ENCODE measurements around the gene WDPCP. TPM values are rescaled to one million over a fixed set of nuclear protein-coding genes. Genes with fewer than 3 reads are reported as not detected.
"Not testable (repeated sequence)": the region's sequence is repeated elsewhere in the genome, so short reads cannot be mapped to it uniquely, and the experiment has no call there.

WDPCP gene
- total and polyA plus RNA-seq, 10 donors, result 2.1 to 20.0 (median 13.3) TPM

GRCh38 chr2:63406641-63407040, 181.6 kb downstream of the WDPCP start:
- intact Hi-C loops (cut with DNase I; ENCODE audit: low total_unique reads), result no loop called here
- no peaks in the 10 kb centered on the region for H3K4me1 ChIP-seq
- peaks cover 0 to 33% (median 3%) of the 10 kb centered on the region in 6 donors for H3K36me3 ChIP-seq
- DNase-seq, result no peak
- no peak overlapping the region for H3K4me3 ChIP-seq
- peaks cover 0 to 17% (median 14%) of the 10 kb centered on the region in 8 donors for H3K9me3 ChIP-seq
- 56 to 83% (median 68%) methylated on average over 1 of the region's 1 CpG for WGBS, 5 donors
- H3K27me3 ChIP-seq (replicated peaks in 1 of 7), result no peaks in the 10 kb centered on the region
- H3K27ac ChIP-seq, result no peak overlapping the region
- no peak for TF ChIP-seq POLR2A (IDR thresholded peaks at IDR 0.05)
- TF ChIP-seq CTCF (IDR thresholded peaks at IDR 0.05 in 8 of 11, conservative IDR thresholded peaks at IDR 0.05 in 3 of 11), result no peak
- no peak for TF ChIP-seq POLR2AphosphoS5 (IDR thresholded peaks at IDR 0.05)

GRCh38 chr2:63403820-63404219, 184.5 kb downstream of the WDPCP start:
- no peak for TF ChIP-seq CTCF (IDR thresholded peaks at IDR 0.05 in 8 of 11, conservative IDR thresholded peaks at IDR 0.05 in 3 of 11)
- no peak for TF ChIP-seq POLR2A (IDR thresholded peaks at IDR 0.05)
- TF ChIP-seq POLR2AphosphoS5 (IDR thresholded peaks at IDR 0.05), result no peak
- H3K27ac ChIP-seq, result no peak overlapping the region
- H3K9me3 ChIP-seq, result peaks cover 0 to 18% (median 14%) of the 10 kb centered on the region in 8 donors
- H3K4me1 ChIP-seq, result no peaks in the 10 kb centered on the region
- H3K27me3 ChIP-seq (replicated peaks in 1 of 7), result no peaks in the 10 kb centered on the region
- peaks cover 0 to 37% (median 3%) of the 10 kb centered on the region in 6 donors for H3K36me3 ChIP-seq
- DNase-seq, result no peak
- H3K4me3 ChIP-seq, result no peak overlapping the region
- intact Hi-C loops (cut with DNase I; ENCODE audit: low total_unique reads), result no loop called here

GRCh38 chr2:63402889-63403288, 185.4 kb downstream of the WDPCP start:
- DNase-seq; H3K4me1 ChIP-seq; H3K27me3 ChIP-seq (replicated peaks in 1 of 7); H3K27ac ChIP-seq; intact Hi-C loops (cut with DNase I; ENCODE audit: low total_unique reads); H3K4me3 ChIP-seq: not testable (repeated sequence)
- Histone ChIP-seq H3K36me3 (peaks cover 0 to 37% (median 3%) of the 10 kb centered on the region in 6 donors), H3K9me3 (peaks cover 0 to 18% (median 14%) of the 10 kb centered on the region in 8 donors)
- 85 to 97% (median 96%) methylated on average over 3 of the region's 3 CpGs for WGBS, 5 donors

- H3K4me1 ChIP-seq, result no peaks in the 10 kb centered on the region
- no peak for TF ChIP-seq POLR2A (IDR thresholded peaks at IDR 0.05)
- TF ChIP-seq CTCF (IDR thresholded peaks at IDR 0.05 in 8 of 11, conservative IDR thresholded peaks at IDR 0.05 in 3 of 11), result no peak
- no peak for TF ChIP-seq POLR2AphosphoS5 (IDR thresholded peaks at IDR 0.05)
- H3K27ac ChIP-seq, result no peak overlapping the region
- H3K27me3 ChIP-seq (replicated peaks in 1 of 7), result no peaks in the 10 kb centered on the region
- peaks cover 0 to 27% (median 20%) of the 10 kb centered on the region in 8 donors for H3K9me3 ChIP-seq
- intact Hi-C loops (cut with DNase I; ENCODE audit: low total_unique reads), result no loop called here
- H3K36me3 ChIP-seq, result peaks cover 0 to 44% (median 3%) of the 10 kb centered on the region in 6 donors
- H3K4me3 ChIP-seq, result no peak overlapping the region
- no peak for DNase-seq
These were observed 189.1 kb downstream of the WDPCP start for GRCh38 chr2:63399156-63399555.

- DNase-seq, result no peak
- intact Hi-C loops (cut with DNase I; ENCODE audit: low total_unique reads), result no loop called here
- no peak overlapping the region for H3K27ac ChIP-seq
- no peak overlapping the region for H3K4me3 ChIP-seq
- peaks cover 0 to 22% (median 0%) of the 10 kb centered on the region in 6 donors for H3K36me3 ChIP-seq
- no peaks in the 10 kb centered on the region for H3K4me1 ChIP-seq
- no peaks in the 10 kb centered on the region for H3K9me3 ChIP-seq
- no peaks in the 10 kb centered on the region for H3K27me3 ChIP-seq (replicated peaks in 1 of 7)
- 95 to 98% (median 96%) methylated on average over 4 of the region's 4 CpGs for WGBS, 5 donors
- TF ChIP-seq POLR2AphosphoS5 (IDR thresholded peaks at IDR 0.05) (no peak), CTCF (IDR thresholded peaks at IDR 0.05 in 8 of 11, conservative IDR thresholded peaks at IDR 0.05 in 3 of 11) (no peak), POLR2A (IDR thresholded peaks at IDR 0.05) (no peak)
These were observed 208.8 kb downstream of the WDPCP start for GRCh38 chr2:63379451-63379850.

Measured in spleen (tissue), 11 donors.